ENCODE results near the gene PLCL2.
A peak's percentile ranks its signal among the peaks of the same experiment; 100 is the strongest.

Gene PLCL2

DNA sequence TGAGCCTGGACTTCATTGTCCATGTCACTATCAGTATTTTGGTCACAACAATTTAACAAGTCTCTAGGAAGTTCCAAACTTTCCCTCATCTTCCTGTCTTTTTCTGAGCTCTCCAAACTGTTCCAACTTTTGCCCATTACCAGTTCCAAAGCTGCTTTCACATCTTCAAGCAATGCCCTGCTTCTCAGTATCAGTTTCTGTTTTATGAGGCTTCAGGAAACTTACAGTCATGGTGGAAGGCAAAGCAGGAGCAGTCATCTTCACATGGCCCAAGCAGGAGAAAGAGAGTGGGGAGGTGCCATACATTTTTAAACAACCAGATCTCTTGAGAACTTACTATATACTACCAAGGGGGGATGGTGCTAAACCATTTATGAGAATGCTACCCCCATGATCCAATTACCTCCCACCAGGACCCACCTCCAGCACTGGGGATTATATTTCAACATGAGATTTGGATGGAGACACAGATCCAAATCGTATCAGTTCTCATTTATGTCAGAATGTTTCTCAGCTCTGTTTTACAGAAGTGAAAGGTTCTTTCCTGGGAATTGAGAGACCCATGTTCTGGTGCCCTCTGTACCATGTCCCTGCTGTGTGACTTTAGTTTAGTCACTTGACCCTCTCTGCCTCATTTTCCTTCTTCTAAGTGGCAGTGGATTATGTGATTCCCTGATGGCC lies 169.7 kb downstream of the PLCL2 start:
- Histone ChIP-seq H3K79me1 (replicated peaks; ENCODE audit: low read length, poor library complexity, severe bottlenecking) (no peaks in the 10 kb centered on the region), H2BK120ac (ENCODE audit: low read depth, low read length) (no peak overlapping the region), H4K8ac (ENCODE audit: low read length) (no peak overlapping the region), H3K4ac (ENCODE audit: low read depth in 1 of 2, low read length in 2 of 2) (no peak overlapping the region), H3K23ac (ENCODE audit: low read length in 2 of 2) (no peak overlapping the region), H3K18ac (ENCODE audit: low read depth in 1 of 2, low read length in 2 of 2) (no peak overlapping the region), H4K91ac (ENCODE audit: low read length) (no peak overlapping the region), H2BK12ac (ENCODE audit: low read length in 2 of 2) (no peak overlapping the region), H2BK5ac (ENCODE audit: low read depth, low read length, poor library complexity, severe bottlenecking) (no peak overlapping the region), H3K4me1 (ENCODE audit: control insufficient read depth, insufficient read depth, low read depth, low read length) (no peaks in the 10 kb centered on the region), H3K14ac (ENCODE audit: low read length in 2 of 2) (no peak overlapping the region), H3K4me2 (ENCODE audit: low read length, poor library complexity, severe bottlenecking) (no peak overlapping the region), H2AFZ (ENCODE audit: low read depth, low read length) (no peak overlapping the region), H3K9ac (ENCODE audit: low read length) (no peak overlapping the region), H3K27ac (ENCODE audit: low read length, poor library complexity, severe bottlenecking) (no peak overlapping the region), H3K4me3 (ENCODE audit: insufficient read depth in 1 of 2, low read depth in 1 of 2, low read length in 2 of 2) (no peak overlapping the region), H3K9me3 (ENCODE audit: control insufficient read depth, low read length) (peaks cover 7% of the 10 kb centered on the region), H2AK5ac (ENCODE audit: low read length, severe bottlenecking) (no peak overlapping the region), H3K27me3 (ENCODE audit: control insufficient read depth in 1 of 2, insufficient read depth in 1 of 2, low read length in 2 of 2) (no peaks in the 10 kb centered on the region), H2BK15ac (ENCODE audit: low read depth, poor library complexity, severe bottlenecking) (no peak overlapping the region), H3K36me3 (ENCODE audit: control insufficient read depth in 1 of 2, insufficient read depth in 2 of 2, low read depth in 1 of 2, low read length in 2 of 2) (peaks cover 0 to 4% of the 10 kb centered on the region in 2 experiments)
- no peak for DNase-seq
- WGBS, result 100% methylated on average over 1 of the region's 1 CpG

DNA sequence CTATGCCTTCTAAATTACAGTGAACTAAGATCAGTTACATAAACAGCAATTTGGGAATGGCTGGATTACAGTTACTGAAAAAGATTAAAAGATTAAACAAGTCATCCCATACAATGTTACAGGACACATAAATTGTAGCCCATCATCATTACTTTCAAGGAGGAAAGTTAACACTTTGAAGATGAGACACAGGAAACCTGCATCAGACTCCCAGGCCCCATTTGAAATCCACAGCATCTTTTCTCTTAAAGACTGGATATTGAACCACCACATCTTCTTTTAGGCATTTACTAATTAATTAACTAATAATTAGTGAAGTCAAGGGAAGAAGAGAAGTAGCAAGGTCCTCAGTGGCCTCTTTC lies 170.2 kb downstream of the PLCL2 start:
- DNase-seq, result no peak
- H3K4me3 ChIP-seq (ENCODE audit: insufficient read depth in 1 of 2, low read depth in 1 of 2, low read length in 2 of 2), result no peak overlapping the region
- no peak overlapping the region for H2BK12ac ChIP-seq (ENCODE audit: low read length in 2 of 2)
- no peak overlapping the region for H3K14ac ChIP-seq (ENCODE audit: low read length in 2 of 2)
- H3K27ac ChIP-seq (ENCODE audit: low read length, poor library complexity, severe bottlenecking), result no peak overlapping the region
- no peaks in the 10 kb centered on the region for H3K79me1 ChIP-seq (replicated peaks; ENCODE audit: low read length, poor library complexity, severe bottlenecking)
- H2BK5ac ChIP-seq (ENCODE audit: low read depth, low read length, poor library complexity, severe bottlenecking), result no peak overlapping the region
- H3K4me2 ChIP-seq (ENCODE audit: low read length, poor library complexity, severe bottlenecking), result no peak overlapping the region
- no peak overlapping the region for H4K8ac ChIP-seq (ENCODE audit: low read length)
- no peak overlapping the region for H2AK5ac ChIP-seq (ENCODE audit: low read length, severe bottlenecking)
- no peak overlapping the region for H3K4ac ChIP-seq (ENCODE audit: low read depth in 1 of 2, low read length in 2 of 2)
- H3K36me3 ChIP-seq (ENCODE audit: control insufficient read depth in 1 of 2, insufficient read depth in 2 of 2, low read depth in 1 of 2, low read length in 2 of 2), result peaks cover 0 to 6% of the 10 kb centered on the region in 2 experiments
- H3K27me3 ChIP-seq (ENCODE audit: control insufficient read depth in 1 of 2, insufficient read depth in 1 of 2, low read length in 2 of 2), result no peaks in the 10 kb centered on the region
- H3K9ac ChIP-seq (ENCODE audit: low read length), result peak overlapping the region; percentile 27
- peaks cover 6% of the 10 kb centered on the region for H3K9me3 ChIP-seq (ENCODE audit: control insufficient read depth, low read length)
- no peak overlapping the region for H4K91ac ChIP-seq (ENCODE audit: low read length)
- H2BK15ac ChIP-seq (ENCODE audit: low read depth, poor library complexity, severe bottlenecking), result no peak overlapping the region
- no peak overlapping the region for H3K18ac ChIP-seq (ENCODE audit: low read depth in 1 of 2, low read length in 2 of 2)
- H2AFZ ChIP-seq (ENCODE audit: low read depth, low read length), result no peak overlapping the region
- no peak overlapping the region for H2BK120ac ChIP-seq (ENCODE audit: low read depth, low read length)
- H3K23ac ChIP-seq (ENCODE audit: low read length in 2 of 2), result no peak overlapping the region
- H3K4me1 ChIP-seq (ENCODE audit: control insufficient read depth, insufficient read depth, low read depth, low read length), result no peaks in the 10 kb centered on the region

- Histone ChIP-seq H2AK5ac (ENCODE audit: low read length, severe bottlenecking) (no peak overlapping the region), H3K23ac (ENCODE audit: low read length in 2 of 2) (no peak overlapping the region), H2BK120ac (ENCODE audit: low read depth, low read length) (no peak overlapping the region), H4K8ac (ENCODE audit: low read length) (no peak overlapping the region), H3K27me3 (ENCODE audit: control insufficient read depth in 1 of 2, insufficient read depth in 1 of 2, low read length in 2 of 2) (no peaks in the 10 kb centered on the region), H3K4me1 (ENCODE audit: control insufficient read depth, insufficient read depth, low read depth, low read length) (no peaks in the 10 kb centered on the region), H3K4me2 (ENCODE audit: low read length, poor library complexity, severe bottlenecking) (no peak overlapping the region), H3K79me1 (replicated peaks; ENCODE audit: low read length, poor library complexity, severe bottlenecking) (no peaks in the 10 kb centered on the region), H3K4ac (ENCODE audit: low read depth in 1 of 2, low read length in 2 of 2) (no peak overlapping the region), H2BK15ac (ENCODE audit: low read depth, poor library complexity, severe bottlenecking) (no peak overlapping the region), H4K91ac (ENCODE audit: low read length) (no peak overlapping the region), H3K9me3 (ENCODE audit: control insufficient read depth, low read length) (peaks cover 6% of the 10 kb centered on the region), H3K36me3 (ENCODE audit: control insufficient read depth in 1 of 2, insufficient read depth in 2 of 2, low read depth in 1 of 2, low read length in 2 of 2) (peaks cover 0 to 10% of the 10 kb centered on the region in 2 experiments), H3K9ac (ENCODE audit: low read length) (peak overlapping the region; percentile 42), H2AFZ (ENCODE audit: low read depth, low read length) (no peak overlapping the region), H3K27ac (ENCODE audit: low read length, poor library complexity, severe bottlenecking) (no peak overlapping the region), H3K14ac (ENCODE audit: low read length in 2 of 2) (no peak overlapping the region), H3K18ac (ENCODE audit: low read depth in 1 of 2, low read length in 2 of 2) (no peak overlapping the region), H2BK5ac (ENCODE audit: low read depth, low read length, poor library complexity, severe bottlenecking) (no peak overlapping the region), H2BK12ac (ENCODE audit: low read length in 2 of 2) (no peak overlapping the region), H3K4me3 (ENCODE audit: insufficient read depth in 1 of 2, low read depth in 1 of 2, low read length in 2 of 2) (no peak overlapping the region)
- WGBS, result 59% methylated on average over 4 of the region's 7 CpGs
- no peak for DNase-seq
These were observed 170.9 kb downstream of the PLCL2 start for GRCh38 chr3:17055374-17056276.

DNA sequence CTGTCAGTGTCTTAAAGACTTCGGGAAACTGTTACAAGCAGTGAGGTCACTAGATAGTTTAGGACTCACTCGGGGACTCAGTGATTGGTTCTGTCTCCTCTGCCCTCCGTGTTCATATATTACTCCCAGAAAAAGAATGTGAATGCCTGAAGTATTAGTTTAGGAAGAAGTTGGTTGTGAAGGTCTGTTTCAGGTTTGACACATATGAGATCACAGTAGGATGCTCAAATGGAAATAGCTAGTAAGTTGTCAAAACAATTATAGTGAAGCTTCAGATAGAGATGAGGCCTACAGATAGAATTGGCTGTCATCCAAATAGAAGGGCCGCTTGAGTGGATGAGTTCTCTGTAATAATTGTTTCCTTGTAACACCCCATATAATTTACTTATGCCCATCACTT lies 172.6 kb downstream of the PLCL2 start:
- Histone ChIP-seq H3K9me3 (ENCODE audit: control insufficient read depth, low read length) (peaks cover 6% of the 10 kb centered on the region), H3K4ac (ENCODE audit: low read depth in 1 of 2, low read length in 2 of 2) (no peak overlapping the region), H3K23ac (ENCODE audit: low read length in 2 of 2) (no peak overlapping the region), H3K9ac (ENCODE audit: low read length) (peak overlapping the region; percentile 71), H3K27me3 (ENCODE audit: control insufficient read depth in 1 of 2, insufficient read depth in 1 of 2, low read length in 2 of 2) (no peaks in the 10 kb centered on the region), H3K14ac (ENCODE audit: low read length in 2 of 2) (no peak overlapping the region), H2BK15ac (ENCODE audit: low read depth, poor library complexity, severe bottlenecking) (no peak overlapping the region), H2BK12ac (ENCODE audit: low read length in 2 of 2) (no peak overlapping the region), H4K8ac (ENCODE audit: low read length) (no peak overlapping the region), H3K36me3 (ENCODE audit: control insufficient read depth in 1 of 2, insufficient read depth in 2 of 2, low read depth in 1 of 2, low read length in 2 of 2) (peaks cover 0 to 10% of the 10 kb centered on the region in 2 experiments), H3K4me3 (ENCODE audit: insufficient read depth in 1 of 2, low read depth in 1 of 2, low read length in 2 of 2) (no peak overlapping the region), H3K4me2 (ENCODE audit: low read length, poor library complexity, severe bottlenecking) (no peak overlapping the region), H3K18ac (ENCODE audit: low read depth in 1 of 2, low read length in 2 of 2) (no peak overlapping the region), H2BK120ac (ENCODE audit: low read depth, low read length) (no peak overlapping the region), H3K4me1 (ENCODE audit: control insufficient read depth, insufficient read depth, low read depth, low read length) (no peaks in the 10 kb centered on the region), H2BK5ac (ENCODE audit: low read depth, low read length, poor library complexity, severe bottlenecking) (no peak overlapping the region), H3K27ac (ENCODE audit: low read length, poor library complexity, severe bottlenecking) (no peak overlapping the region), H2AFZ (ENCODE audit: low read depth, low read length) (no peak overlapping the region), H3K79me1 (replicated peaks; ENCODE audit: low read length, poor library complexity, severe bottlenecking) (no peaks in the 10 kb centered on the region), H2AK5ac (ENCODE audit: low read length, severe bottlenecking) (no peak overlapping the region), H4K91ac (ENCODE audit: low read length) (no peak overlapping the region)
- DNase-seq, result no peak
- WGBS, result 85% methylated on average over 4 of the region's 4 CpGs

Data from mesenchymal stem cell (in vitro differentiated cells and primary cell).